ENCODE measurements around the gene DNAI1.

- TF ChIP-seq CTCF (conservative IDR thresholded peaks at IDR 0.05 in 1 of 2, IDR thresholded peaks at IDR 0.05 in 1 of 2; ENCODE audit: extremely low read depth in 1 of 2, insufficient read depth in 1 of 2, low read depth in 1 of 2, low read length in 2 of 2), result no peak
- TF ChIP-seq EZH2 (IDR thresholded peaks at IDR 0.05; ENCODE audit: borderline replicate concordance, low read length), result no peak
Observed at GRCh38 chr9:34446951-34447350, 11.7 kb upstream of the DNAI1 start.
